GM23338 (cell line): ENCODE data around the gene KCNK3. TPM values are rescaled to one million over a fixed set of nuclear protein-coding genes. Genes with fewer than 3 reads are reported as not detected.

Source experiments
- ATAC-seq: fragments of 200-7000 bp; cut with Tn5 transposase; 3 replicates; pipeline ENCODE4 v1.9.1; 2020
- DNase-seq: peaks from one replicate; pipeline ENCODE4 v3.0.0-alpha.2; 2015; ENCODE audit warnings: low spot score
- H2AFZ ChIP-seq: fragments of 200-600 bp; sonication (generic); 2 replicates; pipeline ENCODE4 v1.8.0; 2016; ENCODE audit warnings: antibody characterized with exemption, mild to moderate bottlenecking, moderate library complexity
- H3F3A ChIP-seq: fragments of 200-600 bp; sonication (generic); replicated peaks from 2 replicates; pipeline ENCODE4 v1.8.0; 2017; ENCODE audit warnings: antibody characterized with exemption, mixed run types, low read depth
- H3K27ac ChIP-seq: fragments of 200-600 bp; sonication (generic); 2 replicates; pipeline ENCODE4 v1.6.1; 2016; ENCODE audit warnings: low read depth
- H3K27me3 ChIP-seq: fragments of 200-600 bp; sonication (generic); 2 replicates; pipeline ENCODE4 v1.8.0; 2016; ENCODE audit warnings: mild to moderate bottlenecking, mixed run types, moderate library complexity; ENCODE audit not compliant: insufficient read depth
- H3K36me3 ChIP-seq: fragments of 200-600 bp; sonication (generic); 2 replicates; pipeline ENCODE4 v1.8.0; 2016; ENCODE audit warnings: mild to moderate bottlenecking; ENCODE audit not compliant: insufficient read depth
- H3K4me1 ChIP-seq: fragments of 200-600 bp; sonication (generic); 2 replicates; pipeline ENCODE4 v1.8.0; 2016; ENCODE audit warnings: mild to moderate bottlenecking, moderate library complexity; ENCODE audit not compliant: insufficient read depth
- H3K4me2 ChIP-seq: fragments of 200-600 bp; sonication (generic); 2 replicates; pipeline ENCODE4 v1.7.1; 2017; ENCODE audit warnings: mixed run types
- H3K4me3 ChIP-seq: fragments of 200-600 bp; sonication (generic); 2 replicates; pipeline ENCODE4 v1.6.1; 2016; ENCODE audit warnings: mixed run types
- H3K79me2 ChIP-seq: fragments of 200-600 bp; sonication (generic); replicated peaks from 2 replicates; pipeline ENCODE4 v1.8.0; 2017; ENCODE audit warnings: mild to moderate bottlenecking; ENCODE audit not compliant: insufficient read depth
- H3K9me2 ChIP-seq: fragments of 200-600 bp; sonication (generic); 2 replicates; pipeline ENCODE4 v1.8.0; 2017; ENCODE audit not compliant: insufficient read depth
- H4K20me1 ChIP-seq: fragments of 200-600 bp; sonication (generic); replicated peaks from 2 replicates; pipeline ENCODE4 v1.8.0; 2017; ENCODE audit warnings: mild to moderate bottlenecking; ENCODE audit not compliant: insufficient read depth
- H3K27ac Mint-ChIP-seq: 2 replicates; pipeline ENCODE4 v1.8.0; 2020; ENCODE audit warnings: inconsistent platforms, mild to moderate bottlenecking, moderate library complexity, mixed read lengths
- H3K27me3 Mint-ChIP-seq: 3 replicates; pipeline ENCODE4 v1.8.0; 2022; ENCODE audit warnings: low read depth, mild to moderate bottlenecking, moderate library complexity, mixed read lengths, inconsistent platforms; ENCODE audit not compliant: insufficient read depth, poor library complexity
- H3K36me3 Mint-ChIP-seq: 3 replicates; pipeline ENCODE4 v1.8.0; 2021; ENCODE audit warnings: low read depth, mild to moderate bottlenecking, inconsistent platforms, moderate library complexity, mixed read lengths
- H3K4me1 Mint-ChIP-seq: 3 replicates; pipeline ENCODE4 v1.8.0; 2020; ENCODE audit warnings: mild to moderate bottlenecking, inconsistent platforms, mixed read lengths
- H3K4me3 Mint-ChIP-seq: 3 replicates; pipeline ENCODE4 v1.8.0; 2021; ENCODE audit warnings: moderate library complexity, mild to moderate bottlenecking, inconsistent platforms, mixed read lengths
- H3K9me3 Mint-ChIP-seq: 3 replicates; pipeline ENCODE4 v1.8.0; 2020; ENCODE audit warnings: moderate library complexity, mild to moderate bottlenecking, inconsistent platforms, mixed read lengths
- CREB1 ChIP-seq: fragments of 250-450 bp; sonication (Bioruptor Pico); IDR thresholded peaks from 2 replicates; pipeline ENCODE4 v1.5.0; 2020; ENCODE audit warnings: low read depth, mild to moderate bottlenecking, moderate library complexity
- CTCF ChIP-seq, 2 experiments: fragments of 200-600 bp in 1 of 2; sonication (generic) in 1 of 2; conservative IDR thresholded peaks; 2 replicates each; pipeline versions ENCODE4 v1.5.1 to v1.6.1; 2016 to 2017; ENCODE audit warnings: antibody characterized with exemption in 2 of 2, low read depth in 2 of 2, mild to moderate bottlenecking in 2 of 2, moderate library complexity in 1 of 2
- EZH2 ChIP-seq: fragments of 200-600 bp; sonication (generic); IDR thresholded peaks from one replicate; pipeline ENCODE4 v1.8.0; 2017; ENCODE audit warnings: antibody characterized with exemption, mild to moderate bottlenecking, low read depth; ENCODE audit not compliant: unreplicated experiment
- JUNB ChIP-seq: IDR thresholded peaks from one replicate; pipeline ENCODE4 v1.6.1; 2016; ENCODE audit warnings: antibody characterized with exemption; ENCODE audit not compliant: unreplicated experiment
- NANOG ChIP-seq: IDR thresholded peaks from 2 replicates; pipeline ENCODE4 v1.6.1; 2016; ENCODE audit warnings: antibody characterized with exemption, borderline replicate concordance
- REST ChIP-seq: IDR thresholded peaks from one replicate; pipeline ENCODE4 v1.6.1; 2018; ENCODE audit warnings: antibody characterized with exemption; ENCODE audit not compliant: unreplicated experiment
- STAT1 ChIP-seq: IDR thresholded peaks from one replicate; pipeline ENCODE4 v1.6.1; 2016; ENCODE audit warnings: antibody characterized with exemption; ENCODE audit not compliant: unreplicated experiment
- ZNF114 ChIP-seq: fragments of 250-450 bp; sonication (Bioruptor Pico); IDR thresholded peaks from 2 replicates; pipeline ENCODE4 v1.5.0; 2020; ENCODE audit warnings: mild to moderate bottlenecking, moderate library complexity
- ZNF331 ChIP-seq: fragments of 250-450 bp; sonication (Bioruptor Pico); IDR thresholded peaks from 2 replicates; pipeline ENCODE4 v1.5.0; 2020; ENCODE audit warnings: low read depth, mild to moderate bottlenecking, moderate library complexity
- polyA plus RNA-seq: library from polyadenylated mRNA; unstranded; fragments of >200 nt; fragmentation: Nextera tagmentation; extraction: Ambion mirVana; gene quantifications from 2 replicates; pipeline ENCODE4 v1.2.1, GENCODE V29; 2016
- total RNA-seq: library from RNA; depleted of rRNA; stranded (reverse); fragments of >200 nt; shearing (Covaris generic); gene quantifications from 2 replicates; pipeline ENCODE4 v1.2.3, GENCODE V29; 2014
- TF ChIP-seq, protein P1 (sequence below): fragments of 250-450 bp; sonication (Bioruptor Pico); IDR thresholded peaks from 2 replicates; pipeline ENCODE4 v1.5.0; 2020; ENCODE audit warnings: mild to moderate bottlenecking, moderate library complexity

KCNK3 gene
- total and polyA plus RNA-seq, 2 experiments from 2014 or later, result not detected

- Mint-ChIP-seq H3K4me3 (no peak overlapping the region), H3K27ac (no peak overlapping the region), H3K9me3 (no peaks in the 10 kb centered on the region; the same call in 2 of the 3 replicates), H3K27me3 (peaks cover 5% of the 10 kb centered on the region), H3K4me1 (no peaks in the 10 kb centered on the region; the same call in 2 of the 3 replicates), H3K36me3 (peaks cover 12% of the 10 kb centered on the region; the same call in 2 of the 3 replicates)
- no peaks in the 10 kb centered on the region for H3F3A ChIP-seq
- no peak overlapping the region for H3K27ac ChIP-seq
- no peak overlapping the region for H2AFZ ChIP-seq
- no peaks in the 10 kb centered on the region for H3K27me3 ChIP-seq
- H3K36me3 ChIP-seq, result no peaks in the 10 kb centered on the region
- no peaks in the 10 kb centered on the region for H3K4me1 ChIP-seq
- TF ChIP-seq JUNB (no peak), EZH2 (no peak), CREB1 (CRISPR knock-in tag) (no peak), NANOG (no peak), ZNF331 (CRISPR knock-in tag) (no peak), REST (no peak), CTCF (conservative IDR thresholded peaks at IDR 0.05; ENCODE audit: low read depth in 2 of 2) (no peak), STAT1 (no peak), ZNF114 (CRISPR knock-in tag) (no peak)
- TF ChIP-seq, protein P1, sequence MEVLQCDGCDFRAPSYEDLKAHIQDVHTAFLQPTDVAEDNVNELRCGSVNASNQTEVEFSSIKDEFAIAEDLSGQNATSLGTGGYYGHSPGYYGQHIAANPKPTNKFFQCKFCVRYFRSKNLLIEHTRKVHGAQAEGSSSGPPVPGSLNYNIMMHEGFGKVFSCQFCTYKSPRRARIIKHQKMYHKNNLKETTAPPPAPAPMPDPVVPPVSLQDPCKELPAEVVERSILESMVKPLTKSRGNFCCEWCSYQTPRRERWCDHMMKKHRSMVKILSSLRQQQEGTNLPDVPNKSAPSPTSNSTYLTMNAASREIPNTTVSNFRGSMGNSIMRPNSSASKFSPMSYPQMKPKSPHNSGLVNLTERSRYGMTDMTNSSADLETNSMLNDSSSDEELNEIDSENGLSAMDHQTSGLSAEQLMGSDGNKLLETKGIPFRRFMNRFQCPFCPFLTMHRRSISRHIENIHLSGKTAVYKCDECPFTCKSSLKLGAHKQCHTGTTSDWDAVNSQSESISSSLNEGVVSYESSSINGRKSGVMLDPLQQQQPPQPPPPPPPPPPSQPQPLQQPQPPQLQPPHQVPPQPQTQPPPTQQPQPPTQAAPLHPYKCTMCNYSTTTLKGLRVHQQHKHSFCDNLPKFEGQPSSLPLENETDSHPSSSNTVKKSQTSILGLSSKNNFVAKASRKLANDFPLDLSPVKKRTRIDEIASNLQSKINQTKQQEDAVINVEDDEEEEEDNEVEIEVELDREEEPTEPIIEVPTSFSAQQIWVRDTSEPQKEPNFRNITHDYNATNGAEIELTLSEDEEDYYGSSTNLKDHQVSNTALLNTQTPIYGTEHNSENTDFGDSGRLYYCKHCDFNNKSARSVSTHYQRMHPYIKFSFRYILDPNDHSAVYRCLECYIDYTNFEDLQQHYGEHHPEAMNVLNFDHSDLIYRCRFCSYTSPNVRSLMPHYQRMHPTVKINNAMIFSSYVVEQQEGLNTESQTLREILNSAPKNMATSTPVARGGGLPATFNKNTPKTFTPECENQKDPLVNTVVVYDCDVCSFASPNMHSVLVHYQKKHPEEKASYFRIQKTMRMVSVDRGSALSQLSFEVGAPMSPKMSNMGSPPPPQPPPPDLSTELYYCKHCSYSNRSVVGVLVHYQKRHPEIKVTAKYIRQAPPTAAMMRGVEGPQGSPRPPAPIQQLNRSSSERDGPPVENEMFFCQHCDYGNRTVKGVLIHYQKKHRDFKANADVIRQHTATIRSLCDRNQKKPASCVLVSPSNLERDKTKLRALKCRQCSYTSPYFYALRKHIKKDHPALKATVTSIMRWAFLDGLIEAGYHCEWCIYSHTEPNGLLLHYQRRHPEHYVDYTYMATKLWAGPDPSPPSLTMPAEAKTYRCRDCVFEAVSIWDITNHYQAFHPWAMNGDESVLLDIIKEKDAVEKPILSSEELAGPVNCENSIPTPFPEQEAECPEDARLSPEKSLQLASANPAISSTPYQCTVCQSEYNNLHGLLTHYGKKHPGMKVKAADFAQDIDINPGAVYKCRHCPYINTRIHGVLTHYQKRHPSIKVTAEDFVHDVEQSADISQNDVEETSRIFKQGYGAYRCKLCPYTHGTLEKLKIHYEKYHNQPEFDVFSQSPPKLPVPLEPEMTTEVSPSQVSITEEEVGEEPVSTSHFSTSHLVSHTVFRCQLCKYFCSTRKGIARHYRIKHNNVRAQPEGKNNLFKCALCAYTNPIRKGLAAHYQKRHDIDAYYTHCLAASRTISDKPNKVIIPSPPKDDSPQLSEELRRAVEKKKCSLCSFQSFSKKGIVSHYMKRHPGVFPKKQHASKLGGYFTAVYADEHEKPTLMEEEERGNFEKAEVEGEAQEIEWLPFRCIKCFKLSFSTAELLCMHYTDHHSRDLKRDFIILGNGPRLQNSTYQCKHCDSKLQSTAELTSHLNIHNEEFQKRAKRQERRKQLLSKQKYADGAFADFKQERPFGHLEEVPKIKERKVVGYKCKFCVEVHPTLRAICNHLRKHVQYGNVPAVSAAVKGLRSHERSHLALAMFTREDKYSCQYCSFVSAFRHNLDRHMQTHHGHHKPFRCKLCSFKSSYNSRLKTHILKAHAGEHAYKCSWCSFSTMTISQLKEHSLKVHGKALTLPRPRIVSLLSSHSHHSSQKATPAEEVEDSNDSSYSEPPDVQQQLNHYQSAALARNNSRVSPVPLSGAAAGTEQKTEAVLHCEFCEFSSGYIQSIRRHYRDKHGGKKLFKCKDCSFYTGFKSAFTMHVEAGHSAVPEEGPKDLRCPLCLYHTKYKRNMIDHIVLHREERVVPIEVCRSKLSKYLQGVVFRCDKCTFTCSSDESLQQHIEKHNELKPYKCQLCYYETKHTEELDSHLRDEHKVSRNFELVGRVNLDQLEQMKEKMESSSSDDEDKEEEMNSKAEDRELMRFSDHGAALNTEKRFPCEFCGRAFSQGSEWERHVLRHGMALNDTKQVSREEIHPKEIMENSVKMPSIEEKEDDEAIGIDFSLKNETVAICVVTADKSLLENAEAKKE (CRISPR knock-in tag), result no peak
- DNase-seq, result no peak
- ATAC-seq, result no peak
- H3K79me2 ChIP-seq, result no peaks in the 10 kb centered on the region
- no peaks in the 10 kb centered on the region for H4K20me1 ChIP-seq
- H3K9me2 ChIP-seq, result no peaks in the 10 kb centered on the region
- H3K4me3 ChIP-seq, result no peak overlapping the region
- no peak overlapping the region for H3K4me2 ChIP-seq
Observed at GRCh38 chr2:26778507-26778906, 86.0 kb downstream of the KCNK3 start.
